CD14-positive monocyte (primary cell): Measurements from ENCODE around the gene ATP5F1E. TPM values are rescaled to one million over a fixed set of nuclear protein-coding genes. Genes with fewer than 3 reads are reported as not detected.
A peak's percentile ranks its signal among the peaks of the same experiment; 100 is the strongest.

ENCODE experiments used
- DNase-seq, 3 donors: peaks; one replicate each; pipeline ENCODE4 v3.0.0-alpha.2; 2011 to 2022
- H2AFZ ChIP-seq: 2 replicates; pipeline ENCODE4 v1.6.0; 2012; ENCODE audit warnings: mild to moderate bottlenecking, low read depth, low read length, inconsistent platforms; ENCODE audit not compliant: insufficient read depth, poor library complexity, severe bottlenecking
- H3K27ac ChIP-seq, 2 donors: 1 replicate in 1 of 2; 2 replicates in 1 of 2; pipeline ENCODE4 v1.5.1; 2012 to 2013; ENCODE audit warnings: low read length in 2 of 2, control low read depth in 1 of 2, inconsistent platforms in 1 of 2, low read depth in 1 of 2, mild to moderate bottlenecking in 1 of 2
- H3K27me3 ChIP-seq, 2 donors: one replicate each; pipeline versions ENCODE4 v1.6.0 to v1.6.1; 2011 to 2013; ENCODE audit warnings: low read length in 2 of 2; ENCODE audit not compliant: control insufficient read depth in 2 of 2, insufficient read depth in 2 of 2
- H3K36me3 ChIP-seq, 2 donors: replicated peaks in 1 of 2; 1 replicate in 1 of 2; 2 replicates in 1 of 2; pipeline versions ENCODE4 v1.5.1 to v1.6.1; 2012 to 2013; ENCODE audit warnings: low read length in 2 of 2, control low read depth in 1 of 2, inconsistent platforms in 1 of 2, mild to moderate bottlenecking in 1 of 2; ENCODE audit not compliant: insufficient read depth in 2 of 2, control insufficient read depth in 1 of 2
- H3K4me1 ChIP-seq, 2 donors: 1 replicate in 1 of 2; 2 replicates in 1 of 2; pipeline versions ENCODE4 v1.5.1 to v1.6.1; 2012 to 2013; ENCODE audit warnings: low read length in 2 of 2, control low read depth in 1 of 2, inconsistent platforms in 1 of 2, mild to moderate bottlenecking in 1 of 2, moderate library complexity in 1 of 2; ENCODE audit not compliant: insufficient read depth in 2 of 2, control insufficient read depth in 1 of 2
- H3K4me2 ChIP-seq: replicated peaks from 2 replicates; pipeline ENCODE3; 2012; ENCODE audit warnings: low read length, moderate library complexity, mild to moderate bottlenecking; ENCODE audit not compliant: poor library complexity, severe bottlenecking; ENCODE audit errors: extremely low read depth
- H3K4me3 ChIP-seq, 3 experiments: fragments of 200-600 bp in 1 of 3; sonication (generic) in 1 of 3; replicated peaks in 1 of 3; 1 replicate in 2 of 3; 2 replicates in 1 of 3; pipeline ENCODE4 v1.5.1; 2011 to 2013; ENCODE audit warnings: low read length in 3 of 3, mild to moderate bottlenecking in 3 of 3, control low read depth in 2 of 3, low read depth in 2 of 3, inconsistent platforms in 1 of 3, moderate library complexity in 1 of 3
- H3K79me2 ChIP-seq: 2 replicates; pipeline ENCODE4 v1.6.0; 2012; ENCODE audit warnings: mild to moderate bottlenecking, control low read depth, inconsistent platforms, low read length, moderate library complexity; ENCODE audit not compliant: insufficient read depth
- H3K9ac ChIP-seq: 2 replicates; pipeline ENCODE4 v1.6.0; 2017; ENCODE audit warnings: low read length, mild to moderate bottlenecking; ENCODE audit not compliant: insufficient read depth, poor library complexity, severe bottlenecking
- H3K9me3 ChIP-seq, 2 donors: replicated peaks in 1 of 2; 1 replicate in 1 of 2; 2 replicates in 1 of 2; pipeline versions ENCODE4 v1.5.1 to v1.6.1; 2012 to 2013; ENCODE audit warnings: low read length in 2 of 2, control low read depth in 1 of 2; ENCODE audit not compliant: control insufficient read depth in 1 of 2, insufficient read depth in 1 of 2
- H4K20me1 ChIP-seq: 2 replicates; pipeline ENCODE4 v1.6.0; 2012; ENCODE audit warnings: mild to moderate bottlenecking, low read length, control low read depth, moderate library complexity; ENCODE audit not compliant: insufficient read depth
- H3K27ac Mint-ChIP-seq, 7 donors: one replicate each; pipeline ENCODE4 v1.8.0; 2020; ENCODE audit warnings: mild to moderate bottlenecking in 7 of 7, mixed read lengths in 7 of 7, moderate library complexity in 6 of 7, inconsistent platforms in 2 of 7
- H3K27me3 Mint-ChIP-seq, 3 donors: one replicate each; pipeline ENCODE4 v1.8.0; 2021 to 2022; ENCODE audit warnings: low read depth in 3 of 3, mild to moderate bottlenecking in 3 of 3, mixed read lengths in 3 of 3, moderate library complexity in 3 of 3, inconsistent platforms in 1 of 3
- H3K36me3 Mint-ChIP-seq, 2 donors: one replicate each; pipeline ENCODE4 v1.8.0; 2020; ENCODE audit warnings: mixed read lengths in 2 of 2, inconsistent platforms in 1 of 2, mild to moderate bottlenecking in 1 of 2
- H3K4me1 Mint-ChIP-seq: one replicate; pipeline ENCODE4 v1.8.0; 2020; ENCODE audit warnings: mild to moderate bottlenecking, mixed read lengths
- H3K4me3 Mint-ChIP-seq, 2 donors: one replicate each; pipeline ENCODE4 v1.8.0; 2020; ENCODE audit warnings: mild to moderate bottlenecking in 2 of 2, mixed read lengths in 2 of 2, moderate library complexity in 1 of 2
- H3K9me3 Mint-ChIP-seq, 7 donors: one replicate each; pipeline ENCODE4 v1.8.0; 2020 to 2022; ENCODE audit warnings: mixed read lengths in 7 of 7, mild to moderate bottlenecking in 6 of 7, moderate library complexity in 6 of 7, inconsistent platforms in 2 of 7
- WGBS: methylation state at CpG from one replicate; pipeline ENCODE4 v1.1.5; 2013; ENCODE audit warnings: missing lambda C conversion rate; ENCODE audit not compliant: insufficient coverage; 5-methylcytosine and 5-hydroxymethylcytosine counted together
- intact Hi-C, 2 donors: fragments of 100-400 bp; cut with micrococcal nuclease; formaldehyde crosslinking; loops; one replicate each; pipeline versions ENCODE4 v1.15.0 to v1.15.1; 2023
- polyA plus RNA-seq, 3 donors: library from polyadenylated mRNA; depleted of rRNA in 1 of 3; unstranded in 2 of 3; stranded (reverse) in 1 of 3; fragments of 300-500 nt in 2 of 3; fragments of >200 nt in 1 of 3; fragmentation: Illumina TruSeq in 2 of 3; gene quantifications; 1 replicate in 2 of 3; 2 replicates in 1 of 3; pipeline ENCODE4 v1.2.3, GENCODE V29; 2012 to 2021
- TF ChIP-seq, protein P1 (sequence below): fragments of 200-600 bp; IDR thresholded peaks from one replicate; pipeline ENCODE4 v1.8.0; 2022; ENCODE audit warnings: antibody characterized with exemption, mild to moderate bottlenecking

Gene ATP5F1E
- polyA plus RNA-seq, 3 donors: 39.0 to 105 (median 102) TPM

DNA sequence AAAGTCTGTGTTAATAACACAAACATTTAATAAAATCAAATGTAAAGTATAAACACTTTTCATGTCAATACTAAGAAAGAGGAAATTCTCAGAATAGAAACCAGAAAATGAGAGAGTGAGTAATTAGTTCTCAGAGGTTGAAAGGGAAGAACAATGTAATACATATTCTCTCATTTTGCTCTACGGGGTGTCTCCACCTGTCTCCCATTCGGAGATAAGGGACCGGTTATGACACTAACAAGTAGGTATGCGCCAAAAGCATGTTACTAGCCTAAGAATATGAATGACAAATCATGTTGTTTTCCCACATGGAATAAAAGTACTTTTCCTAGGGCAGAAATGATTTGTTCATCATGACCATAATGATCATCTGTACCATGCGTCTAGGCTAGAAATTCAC, 46.1 kb upstream of the ATP5F1E start:
- DNase-seq: peak in 1 of 3 donors; percentile 14

DNA sequence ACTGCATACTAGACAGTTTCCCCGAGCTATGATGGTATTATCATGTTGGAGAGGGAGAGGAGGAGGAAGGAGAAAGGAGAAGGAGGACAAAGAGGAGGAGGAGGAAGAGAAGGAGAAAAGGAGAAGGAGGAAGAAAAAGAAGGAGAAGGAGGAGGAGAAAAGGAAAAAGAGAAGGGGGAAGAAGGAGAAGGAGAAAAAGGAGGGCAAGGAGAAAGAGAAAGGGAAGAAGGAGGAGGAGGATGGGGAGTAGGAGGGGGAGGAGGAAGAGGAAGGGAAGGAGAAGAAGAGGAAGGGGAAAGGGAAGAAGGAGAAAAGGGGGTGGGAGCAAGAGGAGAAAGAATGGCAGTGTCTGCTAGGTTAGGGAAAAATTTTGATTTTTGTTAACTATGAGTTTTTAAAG, 45.6 kb upstream of the ATP5F1E start:
- TF ChIP-seq, protein P1, sequence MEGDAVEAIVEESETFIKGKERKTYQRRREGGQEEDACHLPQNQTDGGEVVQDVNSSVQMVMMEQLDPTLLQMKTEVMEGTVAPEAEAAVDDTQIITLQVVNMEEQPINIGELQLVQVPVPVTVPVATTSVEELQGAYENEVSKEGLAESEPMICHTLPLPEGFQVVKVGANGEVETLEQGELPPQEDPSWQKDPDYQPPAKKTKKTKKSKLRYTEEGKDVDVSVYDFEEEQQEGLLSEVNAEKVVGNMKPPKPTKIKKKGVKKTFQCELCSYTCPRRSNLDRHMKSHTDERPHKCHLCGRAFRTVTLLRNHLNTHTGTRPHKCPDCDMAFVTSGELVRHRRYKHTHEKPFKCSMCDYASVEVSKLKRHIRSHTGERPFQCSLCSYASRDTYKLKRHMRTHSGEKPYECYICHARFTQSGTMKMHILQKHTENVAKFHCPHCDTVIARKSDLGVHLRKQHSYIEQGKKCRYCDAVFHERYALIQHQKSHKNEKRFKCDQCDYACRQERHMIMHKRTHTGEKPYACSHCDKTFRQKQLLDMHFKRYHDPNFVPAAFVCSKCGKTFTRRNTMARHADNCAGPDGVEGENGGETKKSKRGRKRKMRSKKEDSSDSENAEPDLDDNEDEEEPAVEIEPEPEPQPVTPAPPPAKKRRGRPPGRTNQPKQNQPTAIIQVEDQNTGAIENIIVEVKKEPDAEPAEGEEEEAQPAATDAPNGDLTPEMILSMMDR: no peak
- Histone ChIP-seq H3K27ac (no peak overlapping the region), H4K20me1 (no peaks in the 10 kb centered on the region), H3K9me3 (no peaks in the 10 kb centered on the region), H3K27me3 (peaks cover 35 to 38% of the 10 kb centered on the region in 2 donors), H2AFZ (no peak overlapping the region), H3K4me2 (no peak overlapping the region), H3K9ac (no peak overlapping the region), H3K36me3 (no peaks in the 10 kb centered on the region), H3K79me2 (no peaks in the 10 kb centered on the region), H3K4me1 (peaks cover 11 to 13% of the 10 kb centered on the region in 2 donors), H3K4me3 (no peak overlapping the region)
- H3K27me3 Mint-ChIP-seq: peaks cover 21 to 30% (median 29%) of the 10 kb centered on the region in 3 donors
- peak overlapping the region in 3 of 7 donors; percentile 15 to 76 (median 45) for H3K27ac Mint-ChIP-seq
- H3K36me3 Mint-ChIP-seq: no peaks in the 10 kb centered on the region
- H3K4me3 Mint-ChIP-seq: peak overlapping the region in 1 of 2 donors; percentile 24
- H3K4me1 Mint-ChIP-seq: peaks cover 15% of the 10 kb centered on the region
- H3K9me3 Mint-ChIP-seq: peaks cover 0 to 4% (median 0%) of the 10 kb centered on the region in 7 donors
- DNase-seq: no peak
- intact Hi-C loops: no loop called here
- 67% methylated on average over 1 of the region's 1 CpG for WGBS

More for the DNA sequence above, 46.1 kb upstream of the ATP5F1E start:
- Mint-ChIP-seq H3K9me3 (peaks cover 0 to 4% (median 0%) of the 10 kb centered on the region in 7 donors), H3K27me3 (peaks cover 16 to 29% (median 25%) of the 10 kb centered on the region in 3 donors), H3K27ac (peak overlapping the region in 1 of 7 donors; percentile 15), H3K4me1 (peaks cover 15% of the 10 kb centered on the region), H3K36me3 (no peaks in the 10 kb centered on the region), H3K4me3 (peak overlapping the region in 1 of 2 donors; percentile 0)
- H4K20me1 ChIP-seq: no peaks in the 10 kb centered on the region
- no peak overlapping the region for H2AFZ ChIP-seq
- H3K9me3 ChIP-seq: no peaks in the 10 kb centered on the region
- peaks cover 11 to 13% of the 10 kb centered on the region in 2 donors for H3K4me1 ChIP-seq
- H3K36me3 ChIP-seq: no peaks in the 10 kb centered on the region
- no peak overlapping the region for H3K9ac ChIP-seq
- H3K4me3 ChIP-seq: no peak overlapping the region
- intact Hi-C loops: no loop called here
- TF ChIP-seq, protein P1: no peak
- H3K4me2 ChIP-seq: no peak overlapping the region
- H3K27ac ChIP-seq: no peak overlapping the region
- peaks cover 34 to 38% of the 10 kb centered on the region in 2 donors for H3K27me3 ChIP-seq
- no peaks in the 10 kb centered on the region for H3K79me2 ChIP-seq
- 100% methylated on average over 1 of the region's 5 CpGs for WGBS
